Kidney (tissue), 14 donors: Measurements from ENCODE around the gene FADS2. TPM values are rescaled to one million over a fixed set of nuclear protein-coding genes. Genes with fewer than 3 reads are reported as not detected.

Experiments used
- DNase-seq, 5 donors: peaks; one replicate each; pipeline ENCODE4 v3.0.0-alpha.2; 2013 to 2020
- FAIRE-seq: peaks from 2 replicates; lab custom pipeline; 2012; peaks lifted over from hg19 to GRCh38; lab: Jason Lieb, UNC
- H3K27ac ChIP-seq, 2 donors: one replicate each; pipeline ENCODE4 v1.7.0; 2013; ENCODE audit warnings: low read depth in 2 of 2, low read length in 2 of 2, inconsistent platforms in 1 of 2
- H3K27me3 ChIP-seq: one replicate; pipeline ENCODE4 v1.7.1; 2013; ENCODE audit warnings: low read length, inconsistent platforms; ENCODE audit not compliant: control insufficient read depth, insufficient read depth
- H3K36me3 ChIP-seq, 3 donors: one replicate each; pipeline versions ENCODE4 v1.7.0 to v1.7.1; 2013; ENCODE audit warnings: low read length in 3 of 3, control low read depth in 1 of 3, inconsistent platforms in 1 of 3; ENCODE audit not compliant: insufficient read depth in 3 of 3, control insufficient read depth in 2 of 3
- H3K4me1 ChIP-seq, 3 donors: one replicate each; pipeline versions ENCODE4 v1.7.0 to v1.7.1; 2013; ENCODE audit warnings: low read length in 3 of 3, inconsistent platforms in 1 of 3, low read depth in 1 of 3; ENCODE audit not compliant: control insufficient read depth in 2 of 3, insufficient read depth in 2 of 3
- H3K4me3 ChIP-seq, 3 donors: one replicate each; pipeline versions ENCODE4 v1.7.0 to v1.8.1; 2013; ENCODE audit warnings: low read length in 3 of 3, control low read depth in 1 of 3, inconsistent platforms in 1 of 3
- H3K9ac ChIP-seq, 3 donors: one replicate each; pipeline versions ENCODE4 v1.7.0 to v1.7.1; 2013; ENCODE audit warnings: low read length in 3 of 3, control low read depth in 1 of 3, inconsistent platforms in 1 of 3
- H3K9me3 ChIP-seq, 3 donors: one replicate each; pipeline versions ENCODE4 v1.7.0 to v1.7.1; 2013; ENCODE audit warnings: low read length in 3 of 3, control low read depth in 1 of 3, inconsistent platforms in 1 of 3; ENCODE audit not compliant: control insufficient read depth in 2 of 3, insufficient read depth in 1 of 3
- CTCF ChIP-seq: IDR thresholded peaks from 3 replicates; pipeline ENCODE4 v1.5.1; 2012; ENCODE audit warnings: mild to moderate bottlenecking, moderate library complexity, borderline replicate concordance; ENCODE audit not compliant: insufficient read depth; ENCODE audit errors: extremely low read depth
- intact Hi-C: fragments of 100-400 bp; cut with DNase I; formaldehyde crosslinking; loops from one replicate; pipeline ENCODE4 v1.11.1; 2022
- polyA plus RNA-seq: library from polyadenylated mRNA; stranded (reverse); fragments of 350-450 nt; fragmentation: Illumina TruSeq; extraction: RNeasy Lipid Tissue Mini Kit (QIAGEN cat#74804); gene quantifications from one replicate; pipeline ENCODE4 v1.2.3, GENCODE V29; 2014; ENCODE audit warnings: low read depth, low replicate concordance; ENCODE audit not compliant: insufficient read depth
- total RNA-seq: library from RNA; stranded (reverse); fragmentation: NEBNext Ultra II Directional; extraction: Animal tissue kit (Norgen Biotek cat#: 25700); gene quantifications from one replicate; pipeline ENCODE4 v1.2.1, GENCODE V29; 2021
- donor health status: control.
- donor health status: control.
- donor health status: control.
- donor health status: control.
- donor health status: control.
- donor health status: DM: yes; HTN: yes; CAD: no.
- donor health status: Normal renal cell carcinoma (clear cell type).

The FADS2 gene
- total and polyA plus RNA-seq, 2 donors from 2014 or later, result 9.8 to 49.2 TPM

- TF ChIP-seq CTCF, result no peak
- Histone ChIP-seq H3K4me1 (peaks cover 0 to 25% (median 20%) of the 10 kb centered on the region in 3 donors), H3K36me3 (no peaks in the 10 kb centered on the region), H3K9me3 (no peaks in the 10 kb centered on the region), H3K27me3 (no peaks in the 10 kb centered on the region), H3K9ac (peak overlapping the region in 2 of 3 donors; percentile 12 to 46), H3K27ac (no peak overlapping the region), H3K4me3 (peak overlapping the region in 2 of 3 donors; percentile 21 to 69)
- intact Hi-C loops, result no loop called here
- DNase-seq (peak in 2 of 5 donors; percentile 74 to 75), FAIRE-seq (no peak)
Observed at GRCh38 chr11:61826930-61827570, 1.1 kb upstream of the FADS2 start.

- FAIRE-seq (no peak), DNase-seq (no peak)
- Histone ChIP-seq H3K4me1 (peaks cover 0 to 25% (median 20%) of the 10 kb centered on the region in 3 donors), H3K9ac (peak overlapping the region in 1 of 3 donors; percentile 41), H3K4me3 (peak overlapping the region; percentile 57 to 69 (median 63)), H3K27me3 (no peaks in the 10 kb centered on the region), H3K9me3 (no peaks in the 10 kb centered on the region), H3K36me3 (no peaks in the 10 kb centered on the region), H3K27ac (peak overlapping the region; percentile 43 to 80)
- TF ChIP-seq CTCF, result no peak
- intact Hi-C loops, result no loop called here
Observed at GRCh38 chr11:61828379-61828628, 204 bp downstream of the FADS2 start.

GRCh38 chr11:61828629-61829407 lies 718 bp downstream of the FADS2 start:
- H3K9ac ChIP-seq, result peak overlapping the region in 2 of 3 donors; percentile 41 to 55
- no peaks in the 10 kb centered on the region for H3K27me3 ChIP-seq
- H3K36me3 ChIP-seq, result no peaks in the 10 kb centered on the region
- TF ChIP-seq CTCF, result no peak
- FAIRE-seq (no peak), DNase-seq (peak; percentile 59 to 81 (median 79))
- H3K4me3 ChIP-seq, result peak overlapping the region; percentile 57 to 69 (median 63)
- no peaks in the 10 kb centered on the region for H3K9me3 ChIP-seq
- intact Hi-C loops, result no loop called here
- H3K4me1 ChIP-seq, result peaks cover 0 to 25% (median 20%) of the 10 kb centered on the region in 3 donors
- peak overlapping the region; percentile 58 to 80 for H3K27ac ChIP-seq
